ENCODE data around the gene MVD. TPM values are rescaled to one million over a fixed set of nuclear protein-coding genes. Genes with fewer than 3 reads are reported as not detected.

The MVD gene
- total RNA-seq, 1 donor from 2014 or later = 196 TPM

- Mint-ChIP-seq H3K27me3 (ENCODE audit: low read depth) (no peaks in the 10 kb centered on the region), H3K4me3 (no peak overlapping the region), H3K4me1 (peaks cover 9% of the 10 kb centered on the region), H3K36me3 (ENCODE audit: low read depth) (no peaks in the 10 kb centered on the region), H3K27ac (ENCODE audit: unreplicated experiment) (no peak overlapping the region), H3K9me3 (no peaks in the 10 kb centered on the region)
- DNase-seq (ENCODE audit: low read depth, low spot score) = no peak
- TF ChIP-seq CTCF (conservative IDR thresholded peaks at IDR 0.05) = no peak
Measured at GRCh38 chr16:88616736-88617135, 46.2 kb downstream of the MVD start.

- Mint-ChIP-seq H3K36me3 (ENCODE audit: low read depth) (no peaks in the 10 kb centered on the region), H3K4me3 (no peak overlapping the region), H3K4me1 (peaks cover 9% of the 10 kb centered on the region), H3K27me3 (ENCODE audit: low read depth) (no peaks in the 10 kb centered on the region), H3K27ac (ENCODE audit: unreplicated experiment) (no peak overlapping the region), H3K9me3 (no peaks in the 10 kb centered on the region)
- DNase-seq (ENCODE audit: low read depth, low spot score) = no peak
- TF ChIP-seq CTCF (conservative IDR thresholded peaks at IDR 0.05) = no peak
Measured at GRCh38 chr16:88616320-88616719, 46.6 kb downstream of the MVD start.

- Mint-ChIP-seq H3K4me1 (peaks cover 9% of the 10 kb centered on the region), H3K27me3 (ENCODE audit: low read depth) (no peaks in the 10 kb centered on the region), H3K4me3 (no peak overlapping the region), H3K27ac (ENCODE audit: unreplicated experiment) (no peak overlapping the region), H3K36me3 (ENCODE audit: low read depth) (peaks cover 5% of the 10 kb centered on the region), H3K9me3 (no peaks in the 10 kb centered on the region)
- no peak for DNase-seq (ENCODE audit: low read depth, low spot score)
- TF ChIP-seq CTCF (conservative IDR thresholded peaks at IDR 0.05) = no peak
Measured at GRCh38 chr16:88614818-88615580, 47.9 kb downstream of the MVD start.

GRCh38 chr16:88613911-88614817, 48.7 kb downstream of the MVD start:
- Mint-ChIP-seq H3K4me1 (peaks cover 9% of the 10 kb centered on the region), H3K27ac (ENCODE audit: unreplicated experiment) (no peak overlapping the region), H3K4me3 (no peak overlapping the region), H3K27me3 (ENCODE audit: low read depth) (no peaks in the 10 kb centered on the region), H3K9me3 (no peaks in the 10 kb centered on the region), H3K36me3 (ENCODE audit: low read depth) (peaks cover 8% of the 10 kb centered on the region)
- no peak for DNase-seq (ENCODE audit: low read depth, low spot score)
- TF ChIP-seq CTCF (conservative IDR thresholded peaks at IDR 0.05) = no peak

- Mint-ChIP-seq H3K4me3 (no peak overlapping the region), H3K27me3 (ENCODE audit: low read depth) (no peaks in the 10 kb centered on the region), H3K36me3 (ENCODE audit: low read depth) (peaks cover 8% of the 10 kb centered on the region), H3K9me3 (no peaks in the 10 kb centered on the region), H3K4me1 (peaks cover under 1% of the 10 kb centered on the region), H3K27ac (ENCODE audit: unreplicated experiment) (no peak overlapping the region)
- DNase-seq (ENCODE audit: low read depth, low spot score) = no peak
- no peak for TF ChIP-seq CTCF (conservative IDR thresholded peaks at IDR 0.05)
Measured at GRCh38 chr16:88613293-88613692, 49.6 kb downstream of the MVD start.
